Erythroblast (primary cell): Measurements from ENCODE around the gene PLAAT4.

Source experiments
- GATA1 ChIP-seq: IDR thresholded peaks from 2 replicates; pipeline ENCODE4 v1.6.1; 2011; ENCODE audit warnings: low read depth, mild to moderate bottlenecking, control low read depth, low read length, moderate library complexity
- POLR2A ChIP-seq: IDR thresholded peaks from 2 replicates; pipeline ENCODE4 v1.6.1; 2011; ENCODE audit warnings: mild to moderate bottlenecking, low read length

- TF ChIP-seq POLR2A (no peak), GATA1 (no peak)
Measured at GRCh38 chr11:63557570-63557969, 21.0 kb downstream of the PLAAT4 start.
